ENCODE data around the gene CPNE6.

The CPNE6 gene

GRCh38 chr14:24108336-24108874 is 37.0 kb downstream of the CPNE6 start:
- no peak for DNase-seq

GRCh38 chr14:24110060-24110459 is 38.7 kb downstream of the CPNE6 start:
- peak; percentile 17 for DNase-seq

- DNase-seq: no peak
These were observed 39.2 kb downstream of the CPNE6 start for GRCh38 chr14:24110523-24110922.

GRCh38 chr14:24113379-24113800 is 42.0 kb downstream of the CPNE6 start:
- no peak for DNase-seq

GRCh38 chr14:24113801-24114531 is 42.6 kb downstream of the CPNE6 start:
- DNase-seq: peak; percentile 85

- DNase-seq: peak; percentile 99
These were observed 43.4 kb downstream of the CPNE6 start, which contains the start of the genes DCAF11 and NRL for GRCh38 chr14:24114532-24115421. Gene DCAF11, plus strand, starts transcription at chr14:24114777. Its CDS starts 818 bp downstream, at chr14:24115595. Gene NRL, minus strand, starts transcription at chr14:24114949. Its CDS starts 32,101 bp downstream, at chr14:24082848.

- no peak for DNase-seq
These were observed 44.2 kb downstream of the CPNE6 start for GRCh38 chr14:24115422-24116127.

GRCh38 chr14:24116128-24116814 is 44.9 kb downstream of the CPNE6 start:
- no peak for DNase-seq

- DNase-seq: no peak
These were observed 45.8 kb downstream of the CPNE6 start for GRCh38 chr14:24117179-24117578.

- no peak for DNase-seq
These were observed 48.3 kb downstream of the CPNE6 start for GRCh38 chr14:24119691-24120090.

GRCh38 chr14:24121210-24121609 is 49.8 kb downstream of the CPNE6 start:
- DNase-seq: no peak

GRCh38 chr14:24122416-24122815 is 51.1 kb downstream of the CPNE6 start:
- no peak for DNase-seq

- no peak for DNase-seq
These were observed 51.5 kb downstream of the CPNE6 start for GRCh38 chr14:24122898-24123297.

GRCh38 chr14:24123424-24124417 is 52.4 kb downstream of the CPNE6 start:
- DNase-seq: no peak

- DNase-seq: no peak
These were observed 55.6 kb downstream of the CPNE6 start for GRCh38 chr14:24126939-24127338.

- DNase-seq: no peak
These were observed 56.3 kb downstream of the CPNE6 start for GRCh38 chr14:24127673-24128072.
